T-cell (primary cell): ENCODE results near the gene CSNK2B. TPM values are rescaled to one million over a fixed set of nuclear protein-coding genes. Genes with fewer than 3 reads are reported as not detected.

Experiments used
- ATAC-seq, 4 experiments: fragments of 200-7000 bp in 3 of 4; fragments of 150-1000 bp in 1 of 4; cut with Tn5 transposase; replicated peaks in 1 of 4; 1 replicate in 3 of 4; 2 replicates in 1 of 4; pipeline ENCODE4 v1.10.0; 2021; ENCODE audit warnings: moderate library complexity in 3 of 4, mild to moderate bottlenecking in 2 of 4, moderate number of reproducible peaks in 1 of 4
- CTCF ChIA-PET, 2 donors: fragments of 300-600 bp; sonication (Branson Sonifier 250); formaldehyde crosslinking; loops; one replicate each; lab custom pipeline; 2022; ENCODE audit warnings: antibody characterized with exemption in 2 of 2; lab: Charles Lee
- POLR2A ChIA-PET, 2 donors: fragments of 300-600 bp; sonication (Branson Sonifier 250); formaldehyde crosslinking; loops; one replicate each; lab custom pipeline; 2022; ENCODE audit warnings: antibody characterized with exemption in 2 of 2; lab: Charles Lee
- DNase-seq, 35 experiments: peaks; one replicate each; pipeline versions ENCODE4 v3.0.0 to v3.0.0-alpha.2; 2013 to 2023
- H3K27ac ChIP-seq: one replicate; pipeline ENCODE4 v1.5.1; 2013; ENCODE audit warnings: low read length
- H3K27me3 ChIP-seq, 2 experiments: replicated peaks in 1 of 2; 1 replicate in 1 of 2; 2 replicates in 1 of 2; pipeline versions ENCODE4 v1.6.1 to v1.7.0; 2013; ENCODE audit warnings: low read length in 1 of 2, mixed read lengths in 1 of 2; ENCODE audit not compliant: control insufficient read depth in 2 of 2, insufficient read depth in 2 of 2; ENCODE audit errors: extremely low read depth in 1 of 2
- H3K36me3 ChIP-seq, 2 donors: 1 replicate in 1 of 2; 2 replicates in 1 of 2; pipeline versions ENCODE4 v1.6.1 to v1.7.0; 2013; ENCODE audit warnings: low read length in 1 of 2; ENCODE audit not compliant: control insufficient read depth in 2 of 2, insufficient read depth in 1 of 2; ENCODE audit errors: extremely low read depth in 1 of 2
- H3K4me1 ChIP-seq, 2 experiments: 1 replicate in 1 of 2; 2 replicates in 1 of 2; pipeline versions ENCODE4 v1.6.1 to v1.7.0; 2013; ENCODE audit warnings: low read length in 2 of 2, mixed read lengths in 1 of 2; ENCODE audit not compliant: insufficient read depth in 2 of 2, control insufficient read depth in 1 of 2; ENCODE audit errors: extremely low read depth in 1 of 2
- H3K4me3 ChIP-seq, 2 donors: 1 replicate in 1 of 2; 2 replicates in 1 of 2; pipeline versions ENCODE4 v1.5.1 to v1.7.0; 2013; ENCODE audit warnings: mild to moderate bottlenecking in 2 of 2, low read length in 1 of 2, moderate library complexity in 1 of 2; ENCODE audit not compliant: control insufficient read depth in 1 of 2; ENCODE audit errors: extremely low read depth in 1 of 2
- H3K9me3 ChIP-seq: 2 replicates; pipeline ENCODE4 v1.7.0; 2013
- H3K27ac Mint-ChIP-seq, 2 donors: one replicate each; pipeline ENCODE4 v1.8.0; 2020 to 2021; ENCODE audit warnings: mild to moderate bottlenecking in 2 of 2, mixed read lengths in 2 of 2
- H3K27me3 Mint-ChIP-seq, 2 donors: one replicate each; pipeline ENCODE4 v1.8.0; 2021 to 2022; ENCODE audit warnings: mixed read lengths in 2 of 2
- H3K36me3 Mint-ChIP-seq: one replicate; pipeline ENCODE4 v1.8.0; 2021; ENCODE audit warnings: mixed read lengths
- H3K4me1 Mint-ChIP-seq, 3 donors: one replicate each; pipeline ENCODE4 v1.8.0; 2020 to 2022; ENCODE audit warnings: mixed read lengths in 3 of 3, mild to moderate bottlenecking in 1 of 3
- H3K4me3 Mint-ChIP-seq, 3 donors: one replicate each; pipeline ENCODE4 v1.8.0; 2020 to 2022; ENCODE audit warnings: mild to moderate bottlenecking in 3 of 3, mixed read lengths in 3 of 3, moderate library complexity in 3 of 3
- H3K9me3 Mint-ChIP-seq, 3 donors: one replicate each; pipeline ENCODE4 v1.8.0; 2020 to 2022; ENCODE audit warnings: mixed read lengths in 3 of 3
- WGBS: methylation state at CpG from one replicate; pipeline ENCODE4 v1.1.5; 2013; ENCODE audit warnings: missing lambda C conversion rate; ENCODE audit not compliant: insufficient coverage; 5-methylcytosine and 5-hydroxymethylcytosine counted together
- total RNA-seq, 35 experiments: library from RNA in 6 of 35; stranded (reverse) in 6 of 35; fragments of 120-200 nt in 1 of 35; gene quantifications; one replicate each; pipeline versions ENCODE4 v1.2.1 to v1.2.4 and lab custom pipeline; 2013 to 2026

The CSNK2B gene
- total RNA-seq, 5 donors from 2014 or later (not counting 1 experiment from before 2014, with no cell fraction given), result 98.4 to 129 (median 126) TPM

DNA sequence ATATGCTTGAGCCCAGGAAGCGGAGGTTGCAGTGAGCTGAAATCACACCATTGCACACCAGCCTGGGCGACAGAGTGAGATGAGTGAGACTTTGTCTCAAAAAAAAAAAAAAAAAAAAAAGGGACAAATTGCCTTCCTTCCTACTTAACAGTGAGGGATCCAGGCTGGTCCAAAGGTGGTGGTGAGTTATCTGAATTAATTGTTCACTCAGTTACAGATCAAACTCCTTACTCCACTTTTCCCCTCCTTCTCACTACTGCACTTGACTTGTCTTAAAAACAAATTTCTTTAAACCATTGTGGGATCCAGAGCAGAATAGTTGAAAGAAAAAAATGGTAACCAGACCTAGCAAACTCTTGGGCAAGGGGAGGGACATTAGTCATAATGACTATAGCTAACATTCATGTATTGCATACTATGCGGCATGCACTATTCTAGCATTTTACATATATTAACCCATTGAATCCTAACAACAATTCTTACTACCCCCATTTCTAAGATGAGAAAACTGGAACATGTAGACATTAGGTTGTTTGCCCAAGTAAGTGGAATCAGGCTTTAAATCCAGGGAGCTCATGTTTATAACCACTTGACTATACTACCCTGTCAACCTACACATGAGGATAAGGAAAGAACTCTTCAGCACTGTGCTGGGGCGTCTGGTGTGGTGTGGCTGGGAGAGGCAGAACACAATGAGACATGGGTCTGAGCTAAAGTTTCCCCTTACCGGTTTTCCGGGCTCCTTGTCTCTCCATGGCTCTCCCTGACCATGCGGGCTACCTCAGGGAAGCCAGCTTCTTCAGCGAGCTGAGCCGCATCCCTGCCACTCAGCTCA, 2.5 kb upstream of the CSNK2B start:
- Histone ChIP-seq H3K36me3 (peaks cover 5 to 32% of the 10 kb centered on the region in 2 donors), H3K27me3 (no peaks in the 10 kb centered on the region), H3K27ac (no peak overlapping the region), H3K9me3 (no peaks in the 10 kb centered on the region), H3K4me1 (peaks cover 28 to 75% of the 10 kb centered on the region in 2 experiments), H3K4me3 (peak overlapping the region; percentile 86 to 90)
- peak overlapping the region; percentile 94 to 97 (median 95) for H3K4me3 Mint-ChIP-seq
- H3K27ac Mint-ChIP-seq, result peak overlapping the region; percentile 98 to 99
- H3K9me3 Mint-ChIP-seq, result no peaks in the 10 kb centered on the region
- ChIA-PET CTCF (interaction anchor here in 1 of 2 donors (0.6 to 1.6 kb wide), 3 partner anchors 10 to 173 kb away, joined by 3 to 9 read pairs (median 5); no protein-coding TSS in a partner anchor), POLR2A (interaction anchor here (0.5 to 1.6 kb wide), 3 partner anchors 9 to 19 kb away, joined by 3 to 6 read pairs (median 5); no protein-coding TSS in a partner anchor)
- ATAC-seq (no peak), DNase-seq (no peak)
- H3K4me1 Mint-ChIP-seq, result peaks cover 76 to 83% (median 78%) of the 10 kb centered on the region in 3 donors
- H3K36me3 Mint-ChIP-seq, result peaks cover 31% of the 10 kb centered on the region
- WGBS, result 66% methylated on average over 5 of the region's 9 CpGs
- no peaks in the 10 kb centered on the region for H3K27me3 Mint-ChIP-seq

GRCh38 chr6:31663961-31664789, 1.7 kb upstream of the CSNK2B start:
- Histone ChIP-seq H3K36me3 (peaks cover 12 to 39% of the 10 kb centered on the region in 2 donors), H3K27me3 (no peaks in the 10 kb centered on the region), H3K4me3 (peak overlapping the region; percentile 86 to 90), H3K4me1 (peaks cover 24 to 71% of the 10 kb centered on the region in 2 experiments), H3K9me3 (no peaks in the 10 kb centered on the region), H3K27ac (peak overlapping the region; percentile 97)
- peak overlapping the region; percentile 98 to 99 for H3K27ac Mint-ChIP-seq
- POLR2A ChIA-PET, result interaction anchor here (0.5 to 1.6 kb wide), 7 partner anchors 10 to 199 kb away, joined by 3 to 11 read pairs (median 5); partner anchors contain the start of genes BAG6 (in 1 of the 2) and NEU1 (in 1 of the 2)
- H3K27me3 Mint-ChIP-seq, result no peaks in the 10 kb centered on the region
- H3K36me3 Mint-ChIP-seq, result peaks cover 38% of the 10 kb centered on the region
- DNase-seq, result peak in 1 of 35 experiments; percentile 34
- CTCF ChIA-PET, result interaction anchor here (0.8 to 1.6 kb wide), 6 partner anchors 10 to 198 kb away, joined by 3 to 10 read pairs (median 4); partner anchors contain the start of genes ABHD16A (in 1 of the 2), BAG6 (in 1 of the 2) and NEU1 (in 1 of the 2)
- ATAC-seq, result no peak
- 35% methylated on average over 10 of the region's 17 CpGs for WGBS
- peaks cover 70 to 81% (median 74%) of the 10 kb centered on the region in 3 donors for H3K4me1 Mint-ChIP-seq
- H3K4me3 Mint-ChIP-seq, result peak overlapping the region; percentile 94 to 97 (median 95)
- no peaks in the 10 kb centered on the region for H3K9me3 Mint-ChIP-seq

DNA sequence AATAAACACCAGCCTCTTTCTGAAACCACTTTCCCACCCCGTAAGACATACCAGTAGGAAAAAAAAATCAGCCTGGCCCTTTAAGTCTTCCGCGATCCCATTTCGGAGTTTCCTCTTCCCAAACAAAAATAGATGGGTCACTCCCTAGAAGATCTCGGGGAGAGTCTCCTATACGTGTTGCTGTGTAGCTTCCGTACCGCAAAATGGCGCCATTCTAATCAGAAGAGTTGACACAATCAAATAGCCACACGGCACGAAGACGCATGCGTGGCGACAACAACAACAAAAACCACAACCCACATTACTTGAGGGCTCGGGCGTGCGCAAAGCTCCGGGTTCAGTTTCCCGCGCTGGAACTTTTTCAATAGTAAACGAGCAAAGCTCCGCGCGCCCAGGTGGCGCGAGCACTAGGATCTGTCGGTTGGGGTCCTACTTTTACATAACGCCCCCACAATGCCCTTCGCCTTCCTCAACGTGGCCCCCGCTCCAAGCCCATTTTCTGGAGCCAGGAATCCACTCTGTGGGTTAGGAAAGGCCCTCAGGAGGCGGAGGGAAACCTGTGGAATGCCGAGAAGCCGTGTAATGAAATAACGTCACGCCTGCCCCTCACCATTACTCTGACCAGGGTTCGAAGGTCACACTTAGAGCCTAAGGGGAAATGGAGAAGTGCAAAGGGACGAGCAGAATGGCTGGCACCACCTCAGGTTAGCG, 935 bp upstream of the CSNK2B start, which contains the start of gene GPANK1:
TSS of gene GPANK1 (minus strand) at position 208 of the 711 bp plus-strand sequence. CDS start 519 bp downstream, outside the sequence.
- H3K9me3 ChIP-seq, result no peaks in the 10 kb centered on the region
- Mint-ChIP-seq H3K27me3 (no peaks in the 10 kb centered on the region), H3K27ac (peak within 1 kb of the TSS; percentile 98 to 99), H3K9me3 (no peaks in the 10 kb centered on the region), H3K36me3 (peaks cover 38% of the 10 kb centered on the region), H3K4me3 (peak within 1 kb of the TSS; percentile 94 to 97 (median 95)), H3K4me1 (peaks cover 62 to 73% (median 68%) of the 10 kb centered on the region in 3 donors)
- POLR2A ChIA-PET, result interaction anchor here (0.6 to 1.2 kb wide), 4 partner anchors 13 to 198 kb away, joined by 3 to 11 read pairs (median 4); partner anchors contain the start of genes BAG6 (in 1 of the 2) and NEU1 (in 1 of the 2)
- peak within 1 kb of the TSS; percentile 97 for H3K27ac ChIP-seq
- CTCF ChIA-PET, result interaction anchor here (0.5 to 1.1 kb wide), 7 partner anchors 11 to 198 kb away, joined by 3 to 10 read pairs (median 3); partner anchors contain the start of genes ABHD16A (in 1 of the 2), BAG6 (in 1 of the 2) and NEU1 (in 1 of the 2)
- H3K27me3 ChIP-seq, result no peaks in the 10 kb centered on the region
- DNase-seq, result peak; percentile 77 to 97 (median 89)
- H3K36me3 ChIP-seq, result peaks cover 18 to 47% of the 10 kb centered on the region in 2 donors
- WGBS, result under 1% methylated on average over 27 of the region's 39 CpGs
- peak; percentile 34 to 48 (median 42) for ATAC-seq
- H3K4me1 ChIP-seq, result peaks cover 19 to 67% of the 10 kb centered on the region in 2 experiments
- H3K4me3 ChIP-seq, result peak within 1 kb of the TSS; percentile 86 to 90

- ChIA-PET POLR2A (interaction anchor here (0.6 to 0.7 kb wide), 2 partner anchors 47 to 125 kb away, joined by 3 to 6 read pairs; no protein-coding TSS in a partner anchor), CTCF (interaction anchor here (0.7 to 1.2 kb wide), 2 partner anchors 13 to 164 kb away, joined by 3 read pairs; partner anchors contain the start of gene BAG6 (in 1 of the 2))
- Mint-ChIP-seq H3K4me1 (peaks cover 51 to 63% (median 58%) of the 10 kb centered on the region in 3 donors), H3K36me3 (peaks cover 48% of the 10 kb centered on the region), H3K9me3 (no peaks in the 10 kb centered on the region), H3K4me3 (peak overlapping the region; percentile 94 to 97 (median 95)), H3K27me3 (no peaks in the 10 kb centered on the region), H3K27ac (peak overlapping the region; percentile 98 to 99)
- DNase-seq (no peak), ATAC-seq (no peak)
- H3K4me1 ChIP-seq, result peaks cover 19 to 56% of the 10 kb centered on the region in 2 experiments
- WGBS, result 1% methylated on average over 12 of the region's 15 CpGs
- H3K9me3 ChIP-seq, result no peaks in the 10 kb centered on the region
- H3K27me3 ChIP-seq, result no peaks in the 10 kb centered on the region
- H3K4me3 ChIP-seq, result peak overlapping the region; percentile 86 to 90
- H3K27ac ChIP-seq, result peak overlapping the region; percentile 50
- peaks cover 18 to 62% of the 10 kb centered on the region in 2 donors for H3K36me3 ChIP-seq
Measured at GRCh38 chr6:31666337-31666965, 571 bp downstream of the CSNK2B start.

DNA sequence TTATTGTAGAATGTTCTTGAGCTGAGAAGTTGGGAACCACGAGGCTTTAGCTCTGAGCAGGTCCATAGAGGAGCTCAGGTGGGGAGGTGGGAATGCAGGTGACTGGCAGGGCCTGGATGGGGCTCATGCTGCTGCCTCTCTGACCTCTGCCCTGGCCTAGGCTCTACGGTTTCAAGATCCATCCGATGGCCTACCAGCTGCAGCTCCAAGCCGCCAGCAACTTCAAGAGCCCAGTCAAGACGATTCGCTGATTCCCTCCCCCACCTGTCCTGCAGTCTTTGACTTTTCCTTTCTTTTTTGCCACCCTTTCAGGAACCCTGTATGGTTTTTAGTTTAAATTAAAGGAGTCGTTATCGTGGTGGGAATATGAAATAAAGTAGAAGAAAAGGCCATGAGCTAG, 3.8 kb downstream of the CSNK2B start, which contains the start of gene LY6G5B:
TSS of gene LY6G5B (plus strand) at position 301 of the 400 bp plus-strand sequence. CDS start 975 bp downstream, outside the sequence.
- peak within 1 kb of the TSS in 1 of 3 donors; percentile 4 for H3K4me3 Mint-ChIP-seq
- ChIA-PET CTCF (no interaction called here), POLR2A (no interaction called here)
- Histone ChIP-seq H3K4me1 (peaks cover 7 to 27% of the 10 kb centered on the region in 2 experiments), H3K27me3 (no peaks in the 10 kb centered on the region), H3K9me3 (no peaks in the 10 kb centered on the region), H3K4me3 (no peak within 1 kb of the TSS), H3K27ac (no peak within 1 kb of the TSS), H3K36me3 (peaks cover 28 to 67% of the 10 kb centered on the region in 2 donors)
- no peaks in the 10 kb centered on the region for H3K27me3 Mint-ChIP-seq
- no peak for ATAC-seq
- DNase-seq, result no peak
- H3K36me3 Mint-ChIP-seq, result peaks cover 43% of the 10 kb centered on the region
- H3K27ac Mint-ChIP-seq, result no peak within 1 kb of the TSS
- H3K4me1 Mint-ChIP-seq, result peaks cover 28 to 34% (median 33%) of the 10 kb centered on the region in 3 donors
- no peaks in the 10 kb centered on the region for H3K9me3 Mint-ChIP-seq
- WGBS, result 90% methylated on average over 3 of the region's 8 CpGs
